DND-41 (cell line): ENCODE results near the gene AKT1S1.

Experiments used
- ATAC-seq: fragments of 200-7000 bp; cut with Tn5 transposase; 3 replicates; pipeline ENCODE4 v1.9.1; 2021; ENCODE audit warnings: low read depth; ENCODE audit not compliant: insufficient read depth
- DNase-seq: peaks from one replicate; pipeline ENCODE4 v3.0.0-alpha.2; 2020
- H2AFZ ChIP-seq: 2 replicates; pipeline ENCODE4 v1.6.0; 2012; ENCODE audit warnings: low read depth, low read length
- H3K27ac ChIP-seq: 2 replicates; pipeline ENCODE4 v1.5.1; 2012; ENCODE audit warnings: low read length, inconsistent platforms
- H3K27me3 ChIP-seq: fragments of 200-600 bp; sonication (generic); 2 replicates; pipeline ENCODE4 v1.6.0; 2012; ENCODE audit warnings: low read length, mild to moderate bottlenecking, inconsistent platforms; ENCODE audit not compliant: insufficient read depth, poor library complexity
- H3K36me3 ChIP-seq: 2 replicates; pipeline ENCODE4 v1.5.1; 2012; ENCODE audit warnings: low read length, inconsistent platforms; ENCODE audit not compliant: insufficient read depth
- H3K4me1 ChIP-seq: 2 replicates; pipeline ENCODE4 v1.5.1; 2012; ENCODE audit warnings: mild to moderate bottlenecking, low read length; ENCODE audit not compliant: insufficient read depth
- H3K4me2 ChIP-seq: 2 replicates; pipeline ENCODE4 v1.6.0; 2012; ENCODE audit warnings: mild to moderate bottlenecking, moderate library complexity, low read length, inconsistent platforms; ENCODE audit not compliant: insufficient read depth
- H3K4me3 ChIP-seq, 2 experiments: fragments of 200-600 bp in 1 of 2; shearing (Covaris generic) in 1 of 2; 2 replicates each; pipeline ENCODE4 v1.5.1; 2012 to 2016; ENCODE audit warnings: inconsistent platforms in 2 of 2, low read length in 2 of 2, mild to moderate bottlenecking in 2 of 2, low read depth in 1 of 2, moderate library complexity in 1 of 2
- H3K79me2 ChIP-seq: 2 replicates; pipeline ENCODE4 v1.6.0; 2012; ENCODE audit warnings: low read length, inconsistent platforms; ENCODE audit not compliant: insufficient read depth
- H3K9ac ChIP-seq: 2 replicates; pipeline ENCODE4 v1.6.0; 2012; ENCODE audit warnings: low read depth, mild to moderate bottlenecking, inconsistent platforms, low read length, moderate library complexity
- H3K9me3 ChIP-seq: 2 replicates; pipeline ENCODE4 v1.5.1; 2012; ENCODE audit warnings: low read length, moderate library complexity, mild to moderate bottlenecking, inconsistent platforms; ENCODE audit not compliant: insufficient read depth, severe bottlenecking
- H4K20me1 ChIP-seq: 2 replicates; pipeline ENCODE4 v1.6.0; 2012; ENCODE audit warnings: low read length; ENCODE audit not compliant: insufficient read depth
- EZH2 ChIP-seq: IDR thresholded peaks from 3 replicates; pipeline ENCODE4 v1.6.1; 2012; ENCODE audit warnings: borderline replicate concordance, low read depth, mild to moderate bottlenecking, moderate library complexity, low read length, inconsistent platforms; ENCODE audit not compliant: severe bottlenecking
- TF ChIP-seq, protein P1 (sequence below): IDR thresholded peaks from 2 replicates; pipeline ENCODE4 v1.5.1; 2012; ENCODE audit warnings: borderline replicate concordance, low read length, moderate library complexity, mild to moderate bottlenecking; ENCODE audit not compliant: poor library complexity, severe bottlenecking; ENCODE audit errors: extremely low read depth

Gene AKT1S1

DNA sequence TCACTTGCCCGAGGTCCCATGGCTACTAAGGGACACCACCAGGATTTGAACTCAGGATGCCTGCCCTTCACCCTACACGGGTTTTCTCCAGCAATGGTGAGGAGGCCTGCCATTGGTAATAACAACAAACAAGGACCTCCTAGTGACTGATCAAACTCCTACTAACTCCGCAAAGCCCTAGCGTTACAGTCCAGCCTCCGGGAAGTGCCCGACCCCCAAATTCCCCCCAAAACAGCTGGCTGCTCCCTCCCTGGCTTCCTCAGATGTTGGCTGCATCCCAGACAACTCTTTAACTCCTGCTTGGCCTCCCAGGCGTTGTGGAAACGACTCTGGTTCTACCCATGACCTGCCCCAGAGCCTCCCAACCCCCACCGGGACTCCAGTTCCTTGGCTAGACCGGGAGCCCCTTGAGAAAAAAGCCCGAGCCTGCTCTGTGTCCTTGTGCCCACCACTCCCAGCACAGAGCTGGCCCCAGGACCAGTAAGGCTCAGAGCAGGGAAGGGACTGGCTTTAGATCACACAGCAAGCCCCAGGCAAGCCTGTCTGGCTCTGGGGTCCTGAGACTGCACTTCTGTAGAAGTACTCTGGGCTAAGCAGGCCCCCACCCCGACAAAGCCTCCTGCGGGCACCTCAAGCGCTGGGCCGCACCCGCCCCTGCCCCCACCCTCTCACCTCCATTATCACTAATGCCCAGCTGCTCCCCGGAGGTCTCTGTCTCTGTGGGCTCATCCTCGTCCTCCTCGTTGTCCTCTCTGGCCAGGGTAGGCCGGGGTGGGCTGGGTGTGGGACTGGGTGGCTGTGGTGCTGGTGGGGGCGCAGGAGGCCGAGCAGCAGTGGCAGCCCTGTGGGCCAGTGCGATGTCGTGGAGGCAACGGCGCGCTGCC, 4.7 kb downstream of the AKT1S1 start:
- no peak overlapping the region for H2AFZ ChIP-seq
- H3K27me3 ChIP-seq: no peaks in the 10 kb centered on the region
- no peak for ATAC-seq
- peaks cover 26% of the 10 kb centered on the region for H3K79me2 ChIP-seq
- no peak overlapping the region for H3K27ac ChIP-seq
- H3K4me1 ChIP-seq: peaks cover 50% of the 10 kb centered on the region
- H3K36me3 ChIP-seq: peaks cover 17% of the 10 kb centered on the region
- H3K9me3 ChIP-seq: no peaks in the 10 kb centered on the region
- H3K4me2 ChIP-seq: no peak overlapping the region
- no peak overlapping the region for H3K9ac ChIP-seq
- TF ChIP-seq, protein P1, sequence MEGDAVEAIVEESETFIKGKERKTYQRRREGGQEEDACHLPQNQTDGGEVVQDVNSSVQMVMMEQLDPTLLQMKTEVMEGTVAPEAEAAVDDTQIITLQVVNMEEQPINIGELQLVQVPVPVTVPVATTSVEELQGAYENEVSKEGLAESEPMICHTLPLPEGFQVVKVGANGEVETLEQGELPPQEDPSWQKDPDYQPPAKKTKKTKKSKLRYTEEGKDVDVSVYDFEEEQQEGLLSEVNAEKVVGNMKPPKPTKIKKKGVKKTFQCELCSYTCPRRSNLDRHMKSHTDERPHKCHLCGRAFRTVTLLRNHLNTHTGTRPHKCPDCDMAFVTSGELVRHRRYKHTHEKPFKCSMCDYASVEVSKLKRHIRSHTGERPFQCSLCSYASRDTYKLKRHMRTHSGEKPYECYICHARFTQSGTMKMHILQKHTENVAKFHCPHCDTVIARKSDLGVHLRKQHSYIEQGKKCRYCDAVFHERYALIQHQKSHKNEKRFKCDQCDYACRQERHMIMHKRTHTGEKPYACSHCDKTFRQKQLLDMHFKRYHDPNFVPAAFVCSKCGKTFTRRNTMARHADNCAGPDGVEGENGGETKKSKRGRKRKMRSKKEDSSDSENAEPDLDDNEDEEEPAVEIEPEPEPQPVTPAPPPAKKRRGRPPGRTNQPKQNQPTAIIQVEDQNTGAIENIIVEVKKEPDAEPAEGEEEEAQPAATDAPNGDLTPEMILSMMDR: no peak
- TF ChIP-seq EZH2: no peak
- H3K4me3 ChIP-seq: no peak overlapping the region
- no peak for DNase-seq
- no peaks in the 10 kb centered on the region for H4K20me1 ChIP-seq

DNA sequence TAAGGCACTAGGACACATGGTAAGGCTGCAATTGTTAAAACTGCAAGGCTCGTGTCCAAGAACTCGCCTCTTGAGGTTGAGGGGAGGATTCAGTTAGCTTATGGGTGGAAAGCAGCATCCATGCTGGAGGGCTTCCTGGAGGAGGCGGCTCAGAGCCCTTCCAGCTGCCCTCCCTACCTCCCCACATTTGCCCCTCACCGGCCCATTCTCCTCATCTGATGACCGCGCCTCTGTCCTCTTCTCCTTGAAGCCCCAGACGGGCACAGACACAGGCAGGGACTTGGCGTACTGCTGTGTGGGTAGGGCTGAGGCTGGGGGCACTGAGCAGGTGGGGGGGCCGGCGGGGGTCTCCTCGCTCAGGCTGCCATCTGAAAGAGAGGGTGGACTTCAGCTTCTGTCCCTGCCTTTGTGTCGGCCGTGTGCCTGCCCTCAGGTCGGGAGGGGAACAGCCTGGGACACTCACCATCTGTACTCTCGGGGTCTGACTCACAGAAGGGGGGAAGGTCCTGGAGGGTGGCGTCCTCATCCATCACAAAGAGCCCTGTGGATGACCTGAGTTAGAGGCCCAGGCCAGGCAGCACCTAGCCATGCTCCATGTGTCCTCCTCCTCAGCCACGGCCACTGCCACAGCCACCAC, 5.7 kb downstream of the AKT1S1 start:
- Histone ChIP-seq H3K4me1 (peaks cover 54% of the 10 kb centered on the region), H3K27me3 (no peaks in the 10 kb centered on the region), H3K36me3 (peaks cover 17% of the 10 kb centered on the region), H3K27ac (no peak overlapping the region), H3K4me2 (no peak overlapping the region), H3K9me3 (no peaks in the 10 kb centered on the region), H2AFZ (no peak overlapping the region), H3K4me3 (no peak overlapping the region), H3K79me2 (peaks cover 32% of the 10 kb centered on the region), H3K9ac (no peak overlapping the region), H4K20me1 (peaks cover 4% of the 10 kb centered on the region; the same call in 1 of the 2 replicates)
- TF ChIP-seq, protein P1: no peak
- no peak for TF ChIP-seq EZH2
- DNase-seq (no peak), ATAC-seq (no peak)

GRCh38 chr19:49870309-49870901, 6.8 kb downstream of the AKT1S1 start:
- Histone ChIP-seq H3K4me2 (peak overlapping the region; percentile 73), H3K27me3 (no peaks in the 10 kb centered on the region), H3K9me3 (no peaks in the 10 kb centered on the region), H3K4me3 (peak overlapping the region; percentile 25 to 65; a peak in 3 of 4 replicates), H4K20me1 (peaks cover 13% of the 10 kb centered on the region; the same call in 1 of the 2 replicates), H3K36me3 (peaks cover 24% of the 10 kb centered on the region), H3K9ac (peak overlapping the region; percentile 72), H2AFZ (peak overlapping the region; percentile 68; the same call in 1 of the 2 replicates), H3K27ac (peak overlapping the region; percentile 72), H3K79me2 (peaks cover 33% of the 10 kb centered on the region), H3K4me1 (peaks cover 60% of the 10 kb centered on the region)
- TF ChIP-seq, protein P1: no peak
- TF ChIP-seq EZH2: no peak
- DNase-seq: no peak
- no peak for ATAC-seq
